Stomach (tissue), 4 donors: ENCODE results near the gene DPP6.

Experiments
- CTCF ChIP-seq, 7 experiments: fragments of 450-650 bp in 4 of 7; fragments of 200-600 bp in 3 of 7; sonication (generic) in 3 of 7; IDR thresholded peaks; one replicate each; pipeline ENCODE4 v1.5.1; 2016 to 2019; ENCODE audit warnings: antibody characterized with exemption in 7 of 7, control low read depth in 2 of 7, mild to moderate bottlenecking in 1 of 7
- EP300 ChIP-seq: sonication (generic); formaldehyde crosslinking; IDR thresholded peaks from one replicate; pipeline ENCODE4 v1.6.1; 2017; ENCODE audit warnings: antibody characterized with exemption
- POLR2A ChIP-seq, 4 donors: fragments of 450-650 bp; IDR thresholded peaks; one replicate each; pipeline ENCODE4 v1.6.1; 2016; ENCODE audit warnings: antibody characterized with exemption in 4 of 4, control low read depth in 2 of 4, mild to moderate bottlenecking in 1 of 4, moderate library complexity in 1 of 4
- POLR2AphosphoS5 ChIP-seq, 3 donors: sonication (generic); formaldehyde crosslinking; IDR thresholded peaks; one replicate each; pipeline ENCODE4 v1.6.1; 2016; ENCODE audit warnings: antibody characterized with exemption in 3 of 3

GRCh38 chr7:154338701-154339506, 286.7 kb downstream of the DPP6 start:
- TF ChIP-seq CTCF (IDR thresholded peaks at IDR 0.05): no peak
- no peak for TF ChIP-seq POLR2AphosphoS5 (IDR thresholded peaks at IDR 0.05)
- no peak for TF ChIP-seq POLR2A (IDR thresholded peaks at IDR 0.05)
- TF ChIP-seq EP300: no peak
